HCT116 (cell line): ENCODE results near the gene TSPAN31. TPM values are rescaled to one million over a fixed set of nuclear protein-coding genes. Genes with fewer than 3 reads are reported as not detected.

ENCODE experiments used
- ATAC-seq: fragments of 200-7000 bp; cut with Tn5 transposase; 2 replicates; pipeline ENCODE4 v1.9.1; 2020; ENCODE audit warnings: mild to moderate bottlenecking, moderate library complexity
- BruUV-seq: library from RNA; stranded (reverse); fragments of 400-500 nt; replicated peaks from 2 replicates; lab custom pipeline; 2021; lab: Mats Ljungman, UMichigan
- CTCF ChIA-PET: fragments of 300-600 bp; sonication (Branson Sonifier 250); formaldehyde crosslinking; loops from one replicate; lab custom pipeline; 2021; ENCODE audit warnings: antibody characterized with exemption; lab: Charles Lee
- POLR2A ChIA-PET: fragments of 300-600, 350-600 bp; sonication (Branson Sonifier 250); formaldehyde crosslinking; loops from one replicate; lab custom pipeline; 2021; ENCODE audit warnings: antibody characterized with exemption; lab: Charles Lee
- RAD21 ChIA-PET, 2 experiments: fragments of 300-600 bp; sonication (Branson Sonifier 250); formaldehyde crosslinking; loops; one replicate each; lab custom pipeline; 2023; ENCODE audit warnings: low total read pairs in 2 of 2; ENCODE audit not compliant: uncharacterized antibody in 2 of 2, unreplicated experiment in 2 of 2, low non-redundant PET in 1 of 2; lab: Charles Lee
- DNase-seq: peaks from one replicate; pipeline ENCODE4 v3.0.0-alpha.2; 2010; ENCODE audit warnings: low read depth, low spot score
- H2AFZ ChIP-seq: fragments of 200-600 bp; shearing (Covaris generic), sonication (generic); 2 replicates; pipeline ENCODE4 v1.6.1; 2017; ENCODE audit warnings: low read depth, mixed run types, mixed read lengths, antibody characterized with exemption, low read length; ENCODE audit not compliant: poor library complexity, severe bottlenecking
- H3K27ac ChIP-seq: 2 replicates; pipeline ENCODE4 v1.5.1; 2012; ENCODE audit warnings: low read depth, low read length
- H3K27me3 ChIP-seq: fragments of 200-600 bp; sonication (generic); 2 replicates; pipeline ENCODE4 v1.6.1; 2016; ENCODE audit warnings: mixed run types, low read length, mixed read lengths; ENCODE audit not compliant: insufficient read depth
- H3K36me3 ChIP-seq, 2 experiments: fragments of 200-500 bp in 1 of 2; fragments of 200-600 bp in 1 of 2; sonication (Bioruptor generic) in 1 of 2; sonication (generic) in 1 of 2; 2 replicates each; pipeline versions ENCODE4 v1.5.1 to v1.6.1; 2014 to 2016; ENCODE audit warnings: low read length in 2 of 2, inconsistent platforms in 1 of 2, mixed read lengths in 1 of 2, mixed run types in 1 of 2; ENCODE audit not compliant: insufficient read depth in 2 of 2, control insufficient read depth in 1 of 2
- H3K4me1 ChIP-seq, 2 experiments: fragments of 200-600 bp in 1 of 2; sonication (generic) in 1 of 2; 2 replicates each; pipeline versions ENCODE4 v1.5.1 to v1.6.1; 2012 to 2017; ENCODE audit warnings: low read length in 2 of 2, inconsistent platforms in 1 of 2, mild to moderate bottlenecking in 1 of 2, mixed read lengths in 1 of 2, mixed run types in 1 of 2, moderate library complexity in 1 of 2; ENCODE audit not compliant: insufficient read depth in 2 of 2, control insufficient read depth in 1 of 2
- H3K4me2 ChIP-seq: fragments of 200-600 bp; sonication (generic); 2 replicates; pipeline ENCODE4 v1.6.1; 2017; ENCODE audit warnings: mixed run types, low read length, mixed read lengths
- H3K4me3 ChIP-seq, 2 experiments: fragments of 200-600 bp in 1 of 2; sonication (generic) in 1 of 2; replicated peaks in 1 of 2; 2 replicates each; pipeline ENCODE4 v1.5.1; 2011 to 2016; ENCODE audit warnings: low read length in 2 of 2, control low read depth in 1 of 2, low read depth in 1 of 2, mild to moderate bottlenecking in 1 of 2, mixed read lengths in 1 of 2, mixed run types in 1 of 2
- H3K79me2 ChIP-seq: fragments of 200-600 bp; sonication (generic); 2 replicates; pipeline ENCODE4 v1.6.1; 2017; ENCODE audit warnings: mild to moderate bottlenecking, mixed run types, low read length, moderate library complexity, mixed read lengths; ENCODE audit not compliant: insufficient read depth
- H3K9ac ChIP-seq: fragments of 200-600 bp; sonication (generic); 2 replicates; pipeline ENCODE4 v1.6.1; 2016; ENCODE audit warnings: low read length, mixed read lengths
- H3K9me2 ChIP-seq: fragments of 200-600 bp; sonication (generic), shearing (Covaris generic); 2 replicates; pipeline ENCODE4 v1.6.1; 2017; ENCODE audit warnings: mixed run types, mild to moderate bottlenecking, moderate library complexity; ENCODE audit not compliant: insufficient read depth
- H3K9me3 ChIP-seq, 2 experiments: fragments of 200-500 bp in 1 of 2; fragments of 200-600 bp in 1 of 2; sonication (Bioruptor generic) in 1 of 2; sonication (generic) in 1 of 2; 2 replicates each; pipeline ENCODE4 v1.6.1; 2014 to 2017; ENCODE audit warnings: low read length in 2 of 2, mixed read lengths in 2 of 2, inconsistent platforms in 1 of 2, low read depth in 1 of 2, mild to moderate bottlenecking in 1 of 2, mixed run types in 1 of 2, moderate library complexity in 1 of 2; ENCODE audit not compliant: control insufficient read depth in 1 of 2, insufficient read depth in 1 of 2
- H4K20me1 ChIP-seq: fragments of 200-600 bp; sonication (generic), shearing (Covaris generic); 2 replicates; pipeline ENCODE4 v1.6.1; 2017; ENCODE audit warnings: mixed run types, mild to moderate bottlenecking, moderate library complexity; ENCODE audit not compliant: insufficient read depth
- CBX3 ChIP-seq: IDR thresholded peaks from 2 replicates; pipeline ENCODE4 v1.6.1; 2012; ENCODE audit warnings: low read depth
- EGR1 ChIP-seq: IDR thresholded peaks from 2 replicates; pipeline ENCODE4 v1.6.1; 2012; ENCODE audit warnings: low read depth
- ELF1 ChIP-seq: IDR thresholded peaks from 2 replicates; pipeline ENCODE4 v1.6.1; 2012; ENCODE audit warnings: low read depth, borderline replicate concordance
- EZH2 ChIP-seq: fragments of 200-600 bp; sonication (generic); IDR thresholded peaks from 2 replicates; pipeline ENCODE4 v1.6.1; 2017; ENCODE audit warnings: antibody characterized with exemption, mixed run types
- POLR2A ChIP-seq: IDR thresholded peaks from 2 replicates; pipeline ENCODE4 v1.7.0; 2011; ENCODE audit warnings: borderline replicate concordance; ENCODE audit not compliant: insufficient read depth, insufficient read length; ENCODE audit errors: extremely low read depth
- SIN3A ChIP-seq: IDR thresholded peaks from 2 replicates; pipeline ENCODE4 v1.6.1; 2012; ENCODE audit warnings: low read depth
- SRF ChIP-seq: IDR thresholded peaks from 2 replicates; pipeline ENCODE4 v1.6.1; 2012; ENCODE audit warnings: low read depth
- TCF7L2 ChIP-seq: IDR thresholded peaks from 2 replicates; pipeline ENCODE4 v1.7.0; 2011; ENCODE audit warnings: borderline replicate concordance, inconsistent platforms; ENCODE audit not compliant: insufficient read depth, insufficient read length; ENCODE audit errors: extremely low read depth
- ZFX ChIP-seq: fragments of 450-650 bp; IDR thresholded peaks from 2 replicates; pipeline ENCODE4 v1.6.1; 2017
- intact Hi-C: fragments of 100-400 bp; cut with micrococcal nuclease; formaldehyde crosslinking; loops from 2 replicates; pipeline ENCODE4 v1.10.0; 2022
- total RNA-seq: library from RNA; stranded (reverse); gene quantifications from one replicate; pipeline ENCODE4 v1.2.1, GENCODE V29; 2021; ENCODE audit not compliant: unreplicated experiment
- TF ChIP-seq, protein P1 (sequence below): IDR thresholded peaks from 2 replicates; pipeline ENCODE4 v1.6.1; 2011; ENCODE audit warnings: mild to moderate bottlenecking, low read length, moderate library complexity; ENCODE audit not compliant: insufficient replicate concordance; ENCODE audit errors: extremely low read depth

TSPAN31 gene
- total RNA-seq, 1 experiment from 2014 or later: 14.9 TPM

DNA sequence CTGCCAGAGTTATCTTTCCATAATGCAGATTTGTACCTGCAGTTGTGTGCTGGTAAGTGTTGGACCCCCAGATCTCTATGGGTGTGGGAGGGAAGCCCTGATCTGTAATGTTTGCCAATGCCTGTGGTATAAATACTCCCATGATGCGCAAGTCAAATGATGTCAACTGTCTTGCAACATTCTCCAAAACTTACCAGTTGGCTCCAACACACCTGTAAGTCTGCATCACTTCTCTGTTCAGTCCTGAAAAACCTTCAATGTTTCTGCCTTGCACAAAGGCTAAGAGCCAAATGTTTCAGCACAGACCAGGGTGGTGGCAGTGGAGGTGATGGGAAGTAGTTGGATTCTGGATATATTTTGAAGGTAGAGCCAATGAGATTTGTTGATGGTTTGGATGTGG lies 47.8 kb upstream of the TSPAN31 start:
- H3K9me3 ChIP-seq: no peaks in the 10 kb centered on the region
- no peak overlapping the region for H2AFZ ChIP-seq
- H3K27me3 ChIP-seq: no peaks in the 10 kb centered on the region
- ChIA-PET POLR2A (no interaction called here), RAD21 (interaction anchor here in 1 of 2 experiments (0.7 kb wide), 1 partner anchor 45 kb away, joined by 3 read pairs; no protein-coding TSS in a partner anchor), CTCF (no interaction called here)
- BruUV-seq: no TSS peak
- intact Hi-C loops: no loop called here
- H3K4me2 ChIP-seq: no peak overlapping the region
- ATAC-seq: no peak
- H3K36me3 ChIP-seq: peaks cover 4 to 6% of the 10 kb centered on the region in 2 experiments; a peak in 2 of 4 replicates
- no peaks in the 10 kb centered on the region for H4K20me1 ChIP-seq
- no peak for DNase-seq
- 0 out of 2 replicates have a peak, but pooled peaks cover 6% of the 10 kb centered on the region for H3K79me2 ChIP-seq
- peaks cover 4 to 10% of the 10 kb centered on the region in 2 experiments; a peak in 3 of 4 replicates for H3K4me1 ChIP-seq
- H3K4me3 ChIP-seq: no peak overlapping the region
- TF ChIP-seq ZFX: no peak
- TF ChIP-seq EGR1: no peak
- no peak for TF ChIP-seq POLR2A
- TF ChIP-seq SRF: no peak
- no peak for TF ChIP-seq TCF7L2
- TF ChIP-seq ELF1: no peak
- TF ChIP-seq CBX3: no peak
- no peak for TF ChIP-seq SIN3A
- no peak for TF ChIP-seq EZH2
- TF ChIP-seq, protein P1, sequence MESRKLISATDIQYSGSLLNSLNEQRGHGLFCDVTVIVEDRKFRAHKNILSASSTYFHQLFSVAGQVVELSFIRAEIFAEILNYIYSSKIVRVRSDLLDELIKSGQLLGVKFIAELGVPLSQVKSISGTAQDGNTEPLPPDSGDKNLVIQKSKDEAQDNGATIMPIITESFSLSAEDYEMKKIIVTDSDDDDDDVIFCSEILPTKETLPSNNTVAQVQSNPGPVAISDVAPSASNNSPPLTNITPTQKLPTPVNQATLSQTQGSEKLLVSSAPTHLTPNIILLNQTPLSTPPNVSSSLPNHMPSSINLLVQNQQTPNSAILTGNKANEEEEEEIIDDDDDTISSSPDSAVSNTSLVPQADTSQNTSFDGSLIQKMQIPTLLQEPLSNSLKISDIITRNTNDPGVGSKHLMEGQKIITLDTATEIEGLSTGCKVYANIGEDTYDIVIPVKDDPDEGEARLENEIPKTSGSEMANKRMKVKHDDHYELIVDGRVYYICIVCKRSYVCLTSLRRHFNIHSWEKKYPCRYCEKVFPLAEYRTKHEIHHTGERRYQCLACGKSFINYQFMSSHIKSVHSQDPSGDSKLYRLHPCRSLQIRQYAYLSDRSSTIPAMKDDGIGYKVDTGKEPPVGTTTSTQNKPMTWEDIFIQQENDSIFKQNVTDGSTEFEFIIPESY: no peak
- H3K9me2 ChIP-seq: no peaks in the 10 kb centered on the region
- no peak overlapping the region for H3K27ac ChIP-seq
- no peak overlapping the region for H3K9ac ChIP-seq
